GM23338 (cell line): Measurements from ENCODE around the gene PINK1. TPM values are rescaled to one million over a fixed set of nuclear protein-coding genes. Genes with fewer than 3 reads are reported as not detected.

Experiments used
- ATAC-seq: fragments of 200-7000 bp; cut with Tn5 transposase; 3 replicates; pipeline ENCODE4 v1.9.1; 2020
- DNase-seq: peaks from one replicate; pipeline ENCODE4 v3.0.0-alpha.2; 2015; ENCODE audit warnings: low spot score
- H2AFZ ChIP-seq: fragments of 200-600 bp; sonication (generic); 2 replicates; pipeline ENCODE4 v1.8.0; 2016; ENCODE audit warnings: antibody characterized with exemption, mild to moderate bottlenecking, moderate library complexity
- H3F3A ChIP-seq: fragments of 200-600 bp; sonication (generic); replicated peaks from 2 replicates; pipeline ENCODE4 v1.8.0; 2017; ENCODE audit warnings: antibody characterized with exemption, mixed run types, low read depth
- H3K27ac ChIP-seq: fragments of 200-600 bp; sonication (generic); 2 replicates; pipeline ENCODE4 v1.6.1; 2016; ENCODE audit warnings: low read depth
- H3K27me3 ChIP-seq: fragments of 200-600 bp; sonication (generic); 2 replicates; pipeline ENCODE4 v1.8.0; 2016; ENCODE audit warnings: mild to moderate bottlenecking, mixed run types, moderate library complexity; ENCODE audit not compliant: insufficient read depth
- H3K36me3 ChIP-seq: fragments of 200-600 bp; sonication (generic); 2 replicates; pipeline ENCODE4 v1.8.0; 2016; ENCODE audit warnings: mild to moderate bottlenecking; ENCODE audit not compliant: insufficient read depth
- H3K4me1 ChIP-seq: fragments of 200-600 bp; sonication (generic); 2 replicates; pipeline ENCODE4 v1.8.0; 2016; ENCODE audit warnings: mild to moderate bottlenecking, moderate library complexity; ENCODE audit not compliant: insufficient read depth
- H3K4me2 ChIP-seq: fragments of 200-600 bp; sonication (generic); 2 replicates; pipeline ENCODE4 v1.7.1; 2017; ENCODE audit warnings: mixed run types
- H3K4me3 ChIP-seq: fragments of 200-600 bp; sonication (generic); 2 replicates; pipeline ENCODE4 v1.6.1; 2016; ENCODE audit warnings: mixed run types
- H3K79me2 ChIP-seq: fragments of 200-600 bp; sonication (generic); replicated peaks from 2 replicates; pipeline ENCODE4 v1.8.0; 2017; ENCODE audit warnings: mild to moderate bottlenecking; ENCODE audit not compliant: insufficient read depth
- H3K9me2 ChIP-seq: fragments of 200-600 bp; sonication (generic); 2 replicates; pipeline ENCODE4 v1.8.0; 2017; ENCODE audit not compliant: insufficient read depth
- H4K20me1 ChIP-seq: fragments of 200-600 bp; sonication (generic); replicated peaks from 2 replicates; pipeline ENCODE4 v1.8.0; 2017; ENCODE audit warnings: mild to moderate bottlenecking; ENCODE audit not compliant: insufficient read depth
- H3K27ac Mint-ChIP-seq: 2 replicates; pipeline ENCODE4 v1.8.0; 2020; ENCODE audit warnings: inconsistent platforms, mild to moderate bottlenecking, moderate library complexity, mixed read lengths
- H3K27me3 Mint-ChIP-seq: 3 replicates; pipeline ENCODE4 v1.8.0; 2022; ENCODE audit warnings: low read depth, mild to moderate bottlenecking, moderate library complexity, mixed read lengths, inconsistent platforms; ENCODE audit not compliant: insufficient read depth, poor library complexity
- H3K36me3 Mint-ChIP-seq: 3 replicates; pipeline ENCODE4 v1.8.0; 2021; ENCODE audit warnings: low read depth, mild to moderate bottlenecking, inconsistent platforms, moderate library complexity, mixed read lengths
- H3K4me1 Mint-ChIP-seq: 3 replicates; pipeline ENCODE4 v1.8.0; 2020; ENCODE audit warnings: mild to moderate bottlenecking, inconsistent platforms, mixed read lengths
- H3K4me3 Mint-ChIP-seq: 3 replicates; pipeline ENCODE4 v1.8.0; 2021; ENCODE audit warnings: moderate library complexity, mild to moderate bottlenecking, inconsistent platforms, mixed read lengths
- H3K9me3 Mint-ChIP-seq: 3 replicates; pipeline ENCODE4 v1.8.0; 2020; ENCODE audit warnings: moderate library complexity, mild to moderate bottlenecking, inconsistent platforms, mixed read lengths
- EZH2phosphoT487 ChIP-seq: fragments of 200-600 bp; sonication (generic); IDR thresholded peaks from one replicate; pipeline ENCODE4 v1.8.1; 2018; ENCODE audit warnings: antibody characterized with exemption; ENCODE audit not compliant: unreplicated experiment
- NANOG ChIP-seq: IDR thresholded peaks from 2 replicates; pipeline ENCODE4 v1.6.1; 2016; ENCODE audit warnings: antibody characterized with exemption, borderline replicate concordance
- ZNF331 ChIP-seq: fragments of 250-450 bp; sonication (Bioruptor Pico); IDR thresholded peaks from 2 replicates; pipeline ENCODE4 v1.5.0; 2020; ENCODE audit warnings: low read depth, mild to moderate bottlenecking, moderate library complexity
- polyA plus RNA-seq: library from polyadenylated mRNA; unstranded; fragments of >200 nt; fragmentation: Nextera tagmentation; extraction: Ambion mirVana; gene quantifications from 2 replicates; pipeline ENCODE4 v1.2.1, GENCODE V29; 2016
- total RNA-seq: library from RNA; depleted of rRNA; stranded (reverse); fragments of >200 nt; shearing (Covaris generic); gene quantifications from 2 replicates; pipeline ENCODE4 v1.2.3, GENCODE V29; 2014
- TF ChIP-seq, protein P1 (sequence below): fragments of 250-450 bp; sonication (Bioruptor Pico); IDR thresholded peaks from 2 replicates; pipeline ENCODE4 v1.5.0; 2020; ENCODE audit warnings: mild to moderate bottlenecking, moderate library complexity
- TF ChIP-seq, protein P2 (sequence below): IDR thresholded peaks from one replicate; pipeline ENCODE4 v1.6.1; 2018; ENCODE audit warnings: antibody characterized with exemption; ENCODE audit not compliant: unreplicated experiment

Gene PINK1
- total and polyA plus RNA-seq, 2 experiments from 2014 or later, result 20.8 to 42.7 TPM

DNA sequence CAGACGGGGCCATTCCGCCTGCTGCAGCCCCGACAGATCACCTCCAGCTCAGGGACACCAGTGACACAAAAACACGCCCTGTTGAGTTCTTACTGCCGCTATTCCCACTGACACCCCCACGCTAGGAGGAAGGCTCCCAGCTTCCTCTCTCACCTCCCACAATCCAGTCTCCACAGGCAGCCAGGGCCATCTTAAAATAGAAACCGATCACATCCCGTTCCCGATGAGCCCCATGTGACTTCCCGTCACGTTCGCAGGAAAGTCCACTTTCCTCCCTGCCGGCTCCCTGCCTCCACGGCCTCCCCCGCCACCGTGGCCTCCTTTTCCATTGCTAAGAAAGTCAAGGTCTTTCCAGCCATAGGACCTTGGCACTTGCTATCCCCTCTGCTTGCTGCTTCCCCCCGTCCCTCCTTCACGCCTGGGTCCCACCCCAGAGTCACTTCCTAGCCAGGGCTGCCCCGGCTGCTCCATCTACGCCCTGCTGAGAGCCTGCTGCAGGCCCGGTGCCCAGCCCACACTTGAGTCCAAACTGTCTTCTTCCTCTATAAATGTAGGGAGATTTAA, 51.9 kb downstream of the PINK1 start (continued):
- TF ChIP-seq, protein P1, sequence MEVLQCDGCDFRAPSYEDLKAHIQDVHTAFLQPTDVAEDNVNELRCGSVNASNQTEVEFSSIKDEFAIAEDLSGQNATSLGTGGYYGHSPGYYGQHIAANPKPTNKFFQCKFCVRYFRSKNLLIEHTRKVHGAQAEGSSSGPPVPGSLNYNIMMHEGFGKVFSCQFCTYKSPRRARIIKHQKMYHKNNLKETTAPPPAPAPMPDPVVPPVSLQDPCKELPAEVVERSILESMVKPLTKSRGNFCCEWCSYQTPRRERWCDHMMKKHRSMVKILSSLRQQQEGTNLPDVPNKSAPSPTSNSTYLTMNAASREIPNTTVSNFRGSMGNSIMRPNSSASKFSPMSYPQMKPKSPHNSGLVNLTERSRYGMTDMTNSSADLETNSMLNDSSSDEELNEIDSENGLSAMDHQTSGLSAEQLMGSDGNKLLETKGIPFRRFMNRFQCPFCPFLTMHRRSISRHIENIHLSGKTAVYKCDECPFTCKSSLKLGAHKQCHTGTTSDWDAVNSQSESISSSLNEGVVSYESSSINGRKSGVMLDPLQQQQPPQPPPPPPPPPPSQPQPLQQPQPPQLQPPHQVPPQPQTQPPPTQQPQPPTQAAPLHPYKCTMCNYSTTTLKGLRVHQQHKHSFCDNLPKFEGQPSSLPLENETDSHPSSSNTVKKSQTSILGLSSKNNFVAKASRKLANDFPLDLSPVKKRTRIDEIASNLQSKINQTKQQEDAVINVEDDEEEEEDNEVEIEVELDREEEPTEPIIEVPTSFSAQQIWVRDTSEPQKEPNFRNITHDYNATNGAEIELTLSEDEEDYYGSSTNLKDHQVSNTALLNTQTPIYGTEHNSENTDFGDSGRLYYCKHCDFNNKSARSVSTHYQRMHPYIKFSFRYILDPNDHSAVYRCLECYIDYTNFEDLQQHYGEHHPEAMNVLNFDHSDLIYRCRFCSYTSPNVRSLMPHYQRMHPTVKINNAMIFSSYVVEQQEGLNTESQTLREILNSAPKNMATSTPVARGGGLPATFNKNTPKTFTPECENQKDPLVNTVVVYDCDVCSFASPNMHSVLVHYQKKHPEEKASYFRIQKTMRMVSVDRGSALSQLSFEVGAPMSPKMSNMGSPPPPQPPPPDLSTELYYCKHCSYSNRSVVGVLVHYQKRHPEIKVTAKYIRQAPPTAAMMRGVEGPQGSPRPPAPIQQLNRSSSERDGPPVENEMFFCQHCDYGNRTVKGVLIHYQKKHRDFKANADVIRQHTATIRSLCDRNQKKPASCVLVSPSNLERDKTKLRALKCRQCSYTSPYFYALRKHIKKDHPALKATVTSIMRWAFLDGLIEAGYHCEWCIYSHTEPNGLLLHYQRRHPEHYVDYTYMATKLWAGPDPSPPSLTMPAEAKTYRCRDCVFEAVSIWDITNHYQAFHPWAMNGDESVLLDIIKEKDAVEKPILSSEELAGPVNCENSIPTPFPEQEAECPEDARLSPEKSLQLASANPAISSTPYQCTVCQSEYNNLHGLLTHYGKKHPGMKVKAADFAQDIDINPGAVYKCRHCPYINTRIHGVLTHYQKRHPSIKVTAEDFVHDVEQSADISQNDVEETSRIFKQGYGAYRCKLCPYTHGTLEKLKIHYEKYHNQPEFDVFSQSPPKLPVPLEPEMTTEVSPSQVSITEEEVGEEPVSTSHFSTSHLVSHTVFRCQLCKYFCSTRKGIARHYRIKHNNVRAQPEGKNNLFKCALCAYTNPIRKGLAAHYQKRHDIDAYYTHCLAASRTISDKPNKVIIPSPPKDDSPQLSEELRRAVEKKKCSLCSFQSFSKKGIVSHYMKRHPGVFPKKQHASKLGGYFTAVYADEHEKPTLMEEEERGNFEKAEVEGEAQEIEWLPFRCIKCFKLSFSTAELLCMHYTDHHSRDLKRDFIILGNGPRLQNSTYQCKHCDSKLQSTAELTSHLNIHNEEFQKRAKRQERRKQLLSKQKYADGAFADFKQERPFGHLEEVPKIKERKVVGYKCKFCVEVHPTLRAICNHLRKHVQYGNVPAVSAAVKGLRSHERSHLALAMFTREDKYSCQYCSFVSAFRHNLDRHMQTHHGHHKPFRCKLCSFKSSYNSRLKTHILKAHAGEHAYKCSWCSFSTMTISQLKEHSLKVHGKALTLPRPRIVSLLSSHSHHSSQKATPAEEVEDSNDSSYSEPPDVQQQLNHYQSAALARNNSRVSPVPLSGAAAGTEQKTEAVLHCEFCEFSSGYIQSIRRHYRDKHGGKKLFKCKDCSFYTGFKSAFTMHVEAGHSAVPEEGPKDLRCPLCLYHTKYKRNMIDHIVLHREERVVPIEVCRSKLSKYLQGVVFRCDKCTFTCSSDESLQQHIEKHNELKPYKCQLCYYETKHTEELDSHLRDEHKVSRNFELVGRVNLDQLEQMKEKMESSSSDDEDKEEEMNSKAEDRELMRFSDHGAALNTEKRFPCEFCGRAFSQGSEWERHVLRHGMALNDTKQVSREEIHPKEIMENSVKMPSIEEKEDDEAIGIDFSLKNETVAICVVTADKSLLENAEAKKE (CRISPR knock-in tag), result no peak
- TF ChIP-seq NANOG, result no peak
- TF ChIP-seq, protein P2, sequence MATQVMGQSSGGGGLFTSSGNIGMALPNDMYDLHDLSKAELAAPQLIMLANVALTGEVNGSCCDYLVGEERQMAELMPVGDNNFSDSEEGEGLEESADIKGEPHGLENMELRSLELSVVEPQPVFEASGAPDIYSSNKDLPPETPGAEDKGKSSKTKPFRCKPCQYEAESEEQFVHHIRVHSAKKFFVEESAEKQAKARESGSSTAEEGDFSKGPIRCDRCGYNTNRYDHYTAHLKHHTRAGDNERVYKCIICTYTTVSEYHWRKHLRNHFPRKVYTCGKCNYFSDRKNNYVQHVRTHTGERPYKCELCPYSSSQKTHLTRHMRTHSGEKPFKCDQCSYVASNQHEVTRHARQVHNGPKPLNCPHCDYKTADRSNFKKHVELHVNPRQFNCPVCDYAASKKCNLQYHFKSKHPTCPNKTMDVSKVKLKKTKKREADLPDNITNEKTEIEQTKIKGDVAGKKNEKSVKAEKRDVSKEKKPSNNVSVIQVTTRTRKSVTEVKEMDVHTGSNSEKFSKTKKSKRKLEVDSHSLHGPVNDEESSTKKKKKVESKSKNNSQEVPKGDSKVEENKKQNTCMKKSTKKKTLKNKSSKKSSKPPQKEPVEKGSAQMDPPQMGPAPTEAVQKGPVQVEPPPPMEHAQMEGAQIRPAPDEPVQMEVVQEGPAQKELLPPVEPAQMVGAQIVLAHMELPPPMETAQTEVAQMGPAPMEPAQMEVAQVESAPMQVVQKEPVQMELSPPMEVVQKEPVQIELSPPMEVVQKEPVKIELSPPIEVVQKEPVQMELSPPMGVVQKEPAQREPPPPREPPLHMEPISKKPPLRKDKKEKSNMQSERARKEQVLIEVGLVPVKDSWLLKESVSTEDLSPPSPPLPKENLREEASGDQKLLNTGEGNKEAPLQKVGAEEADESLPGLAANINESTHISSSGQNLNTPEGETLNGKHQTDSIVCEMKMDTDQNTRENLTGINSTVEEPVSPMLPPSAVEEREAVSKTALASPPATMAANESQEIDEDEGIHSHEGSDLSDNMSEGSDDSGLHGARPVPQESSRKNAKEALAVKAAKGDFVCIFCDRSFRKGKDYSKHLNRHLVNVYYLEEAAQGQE, result no peak
- TF ChIP-seq EZH2phosphoT487, result no peak
- no peak for TF ChIP-seq ZNF331

DNA sequence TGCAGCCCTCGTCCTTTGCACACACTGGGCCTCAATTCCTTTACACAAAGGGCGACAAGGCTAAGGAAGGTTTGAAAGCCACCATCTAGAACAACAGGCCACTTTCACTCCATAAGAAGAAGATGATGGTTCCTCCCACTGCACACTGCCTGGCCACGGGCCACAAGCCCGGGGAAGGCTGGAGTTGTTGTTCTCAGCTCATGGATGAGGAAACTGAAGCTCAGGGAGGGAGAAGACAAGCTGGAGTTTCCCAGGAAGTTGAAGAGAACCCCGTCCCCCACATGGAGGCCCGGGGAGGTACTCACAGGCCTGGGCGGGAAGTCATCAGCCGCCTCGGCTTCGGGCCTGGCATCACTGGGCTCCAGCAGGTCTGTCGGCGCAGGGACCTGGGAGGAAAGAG, 52.5 kb downstream of the PINK1 start:
- no peak for ATAC-seq
- H3K4me2 ChIP-seq, result no peak overlapping the region
- H3K9me2 ChIP-seq, result no peaks in the 10 kb centered on the region
- H3K27me3 ChIP-seq, result no peaks in the 10 kb centered on the region
- Mint-ChIP-seq H3K9me3 (peaks cover 2% of the 10 kb centered on the region; the same call in 1 of the 3 replicates), H3K36me3 (peaks cover 16% of the 10 kb centered on the region), H3K27ac (peak overlapping the region; percentile 68; the same call in 1 of the 2 replicates), H3K27me3 (peaks cover 6% of the 10 kb centered on the region), H3K4me3 (no peak overlapping the region), H3K4me1 (peaks cover 4% of the 10 kb centered on the region; the same call in 2 of the 3 replicates)
- H3K4me3 ChIP-seq, result no peak overlapping the region
- no peaks in the 10 kb centered on the region for H3K36me3 ChIP-seq
- no peaks in the 10 kb centered on the region for H3F3A ChIP-seq
- no peak overlapping the region for H3K27ac ChIP-seq
- no peak for DNase-seq
- H4K20me1 ChIP-seq, result no peaks in the 10 kb centered on the region
- no peaks in the 10 kb centered on the region for H3K4me1 ChIP-seq
- no peak overlapping the region for H2AFZ ChIP-seq
- no peaks in the 10 kb centered on the region for H3K79me2 ChIP-seq
- TF ChIP-seq, protein P1 (CRISPR knock-in tag), result no peak
- no peak for TF ChIP-seq ZNF331
